Vagina (tissue), 2 donors: ENCODE results near the gene TBCD. TPM values are rescaled to one million over a fixed set of nuclear protein-coding genes. Genes with fewer than 3 reads are reported as not detected.

Source experiments
- DNase-seq, 2 donors: peaks; one replicate each; pipeline ENCODE4 v3.0.0-alpha.2; 2017; ENCODE audit errors: extremely low spot score in 2 of 2
- H3K27ac ChIP-seq: fragments of 200-600 bp; sonication (generic); one replicate; pipeline ENCODE4 v1.5.1; 2019
- H3K27me3 ChIP-seq: fragments of 200-600 bp; sonication (generic); one replicate; pipeline ENCODE4 v1.5.1; 2019
- H3K36me3 ChIP-seq, 2 donors: fragments of 200-600 bp; sonication (generic); one replicate each; pipeline ENCODE4 v1.5.1; 2017 to 2019
- H3K4me1 ChIP-seq: fragments of 200-600 bp; sonication (generic); one replicate; pipeline ENCODE4 v1.5.1; 2019
- H3K4me3 ChIP-seq, 2 donors: fragments of 200-600 bp; sonication (generic); 1 replicate in 1 of 2; 2 replicates in 1 of 2; pipeline ENCODE4 v1.5.1; 2016 to 2019
- H3K9me3 ChIP-seq: fragments of 200-600 bp; sonication (generic); one replicate; pipeline ENCODE4 v1.5.1; 2019
- CTCF ChIP-seq, 3 experiments: fragments of 450-650 bp in 2 of 3; fragments of 200-600 bp in 1 of 3; sonication (generic) in 1 of 3; IDR thresholded peaks; one replicate each; pipeline ENCODE4 v1.5.1; 2017 to 2019; ENCODE audit warnings: antibody characterized with exemption in 3 of 3, mild to moderate bottlenecking in 2 of 3, moderate library complexity in 2 of 3
- POLR2A ChIP-seq, 2 donors: fragments of 450-650 bp; IDR thresholded peaks; one replicate each; pipeline ENCODE4 v1.6.1; 2017; ENCODE audit warnings: antibody characterized with exemption in 2 of 2, mild to moderate bottlenecking in 2 of 2, moderate library complexity in 2 of 2
- POLR2AphosphoS5 ChIP-seq, 2 donors: sonication (generic); formaldehyde crosslinking; IDR thresholded peaks; one replicate each; pipeline ENCODE4 v1.9.0; 2017; ENCODE audit warnings: antibody characterized with exemption in 2 of 2, mild to moderate bottlenecking in 2 of 2, low read depth in 1 of 2; ENCODE audit not compliant: insufficient read depth in 1 of 2
- intact Hi-C: fragments of 100-400 bp; cut with DNase I; formaldehyde crosslinking; loops from one replicate; pipeline ENCODE4 v1.15.1; 2023
- total RNA-seq: library from RNA; depleted of rRNA; stranded (reverse); fragments of >200 nt; gene quantifications from one replicate; pipeline ENCODE4 v1.2.3, GENCODE V29; 2016

Gene TBCD
- total RNA-seq, 1 donor from 2014 or later: 79.3 TPM

GRCh38 chr17:82881900-82882714 is 130.2 kb downstream of the TBCD start:
- DNase-seq: no peak
- peaks cover 47% of the 10 kb centered on the region for H3K4me1 ChIP-seq

GRCh38 chr17:82882715-82883418 is 131.0 kb downstream of the TBCD start:
- peak overlapping the region; percentile 62 for H3K27ac ChIP-seq
- peaks cover 42% of the 10 kb centered on the region for H3K4me1 ChIP-seq
- no peaks in the 10 kb centered on the region for H3K36me3 ChIP-seq
- TF ChIP-seq POLR2AphosphoS5 (IDR thresholded peaks at IDR 0.05; ENCODE audit: insufficient read depth in 1 of 2, low read depth in 1 of 2) (peak in 1 of 2 donors; percentile 38), POLR2A (IDR thresholded peaks at IDR 0.05) (no peak)
- no peak for DNase-seq
- no peaks in the 10 kb centered on the region for H3K9me3 ChIP-seq
- intact Hi-C loops: no loop called here
- no peaks in the 10 kb centered on the region for H3K27me3 ChIP-seq
- no peak overlapping the region for H3K4me3 ChIP-seq

More at GRCh38 chr17:82881900-82882714, 130.2 kb downstream of the TBCD start:
- no peaks in the 10 kb centered on the region for H3K36me3 ChIP-seq
- H3K9me3 ChIP-seq: no peaks in the 10 kb centered on the region
- no peak overlapping the region for H3K4me3 ChIP-seq
- H3K27ac ChIP-seq: peak overlapping the region; percentile 62
- TF ChIP-seq CTCF (IDR thresholded peaks at IDR 0.05) (no peak), POLR2AphosphoS5 (IDR thresholded peaks at IDR 0.05; ENCODE audit: insufficient read depth in 1 of 2, low read depth in 1 of 2) (peak in 1 of 2 donors; percentile 51)
- intact Hi-C loops: no loop called here
- H3K27me3 ChIP-seq: no peaks in the 10 kb centered on the region

GRCh38 chr17:82883419-82884031 is 131.7 kb downstream of the TBCD start:
- H3K9me3 ChIP-seq: no peaks in the 10 kb centered on the region
- intact Hi-C loops: no loop called here
- H3K4me1 ChIP-seq: peaks cover 47% of the 10 kb centered on the region
- no peak overlapping the region for H3K4me3 ChIP-seq
- H3K27ac ChIP-seq: no peak overlapping the region
- no peaks in the 10 kb centered on the region for H3K36me3 ChIP-seq
- DNase-seq: no peak
- no peaks in the 10 kb centered on the region for H3K27me3 ChIP-seq
- TF ChIP-seq POLR2A (IDR thresholded peaks at IDR 0.05): no peak

- no peak overlapping the region for H3K4me3 ChIP-seq
- no peaks in the 10 kb centered on the region for H3K27me3 ChIP-seq
- no peaks in the 10 kb centered on the region for H3K36me3 ChIP-seq
- intact Hi-C loops: no loop called here
- TF ChIP-seq CTCF (IDR thresholded peaks at IDR 0.05): no peak
- no peak for TF ChIP-seq POLR2AphosphoS5 (IDR thresholded peaks at IDR 0.05; ENCODE audit: insufficient read depth in 1 of 2, low read depth in 1 of 2)
- no peak for TF ChIP-seq POLR2A (IDR thresholded peaks at IDR 0.05)
- no peaks in the 10 kb centered on the region for H3K9me3 ChIP-seq
- DNase-seq: no peak
- peak overlapping the region; percentile 16 for H3K27ac ChIP-seq
- peaks cover 55% of the 10 kb centered on the region for H3K4me1 ChIP-seq
Measured at GRCh38 chr17:82884341-82884969, 132.6 kb downstream of the TBCD start.

- H3K4me1 ChIP-seq: peaks cover 55% of the 10 kb centered on the region
- H3K36me3 ChIP-seq: no peaks in the 10 kb centered on the region
- H3K4me3 ChIP-seq: no peak overlapping the region
- intact Hi-C loops: no loop called here
- no peaks in the 10 kb centered on the region for H3K9me3 ChIP-seq
- DNase-seq: no peak
- no peak overlapping the region for H3K27ac ChIP-seq
- H3K27me3 ChIP-seq: no peaks in the 10 kb centered on the region
- TF ChIP-seq POLR2A (IDR thresholded peaks at IDR 0.05) (no peak), POLR2AphosphoS5 (IDR thresholded peaks at IDR 0.05; ENCODE audit: insufficient read depth in 1 of 2, low read depth in 1 of 2) (no peak), CTCF (IDR thresholded peaks at IDR 0.05) (no peak)
Measured at GRCh38 chr17:82884970-82885353, 133.1 kb downstream of the TBCD start.
